HEK293 (cell line): ENCODE results near the gene AGAP1.
A peak's percentile ranks its signal among the peaks of the same experiment; 100 is the strongest.

ENCODE experiments used
- CTCF ChIA-PET: fragments of 350-600 bp; formaldehyde crosslinking; extraction: SDS; loops from one replicate; lab custom pipeline; 2021; ENCODE audit warnings: antibody characterized with exemption; lab: Yijun Ruan, JAX
- POLR2A ChIA-PET: fragments of 300-600 bp; formaldehyde crosslinking; extraction: SDS; loops from one replicate; lab custom pipeline; 2020; ENCODE audit warnings: antibody characterized with exemption, inconsistent platforms; lab: Yijun Ruan, JAX
- H3K27ac ChIP-seq: fragments of 200-500 bp; sonication (Bioruptor generic); 2 replicates; pipeline ENCODE4 v1.5.1; 2014; ENCODE audit warnings: low read depth, low read length, control low read depth, inconsistent platforms; ENCODE audit errors: extremely low read depth
- H3K36me3 ChIP-seq, 2 experiments: fragments of 200-500 bp in 1 of 2; sonication (Bioruptor generic) in 1 of 2; 1 replicate in 1 of 2; 2 replicates in 1 of 2; pipeline ENCODE4 v1.5.1; 2014 to 2017; ENCODE audit warnings: inconsistent platforms in 2 of 2, low read length in 2 of 2; ENCODE audit not compliant: control insufficient read depth in 2 of 2, insufficient read depth in 1 of 2
- H3K4me1 ChIP-seq: fragments of 200-500 bp; sonication (Bioruptor generic); 2 replicates; pipeline ENCODE4 v1.5.1; 2014; ENCODE audit warnings: mild to moderate bottlenecking, low read length, inconsistent platforms; ENCODE audit not compliant: control insufficient read depth, insufficient read depth
- H3K4me3 ChIP-seq: 2 replicates; pipeline ENCODE4 v1.5.1; 2011; ENCODE audit warnings: low read depth, mild to moderate bottlenecking, control low read depth, low read length, moderate library complexity
- H3K9me3 ChIP-seq: fragments of 200-500 bp; sonication (Bioruptor generic); 2 replicates; pipeline ENCODE4 v1.5.1; 2014; ENCODE audit warnings: low read depth, low read length, inconsistent platforms; ENCODE audit not compliant: control insufficient read depth, insufficient read depth
- BCL6B ChIP-seq: fragments of 450-650 bp; formaldehyde crosslinking; IDR thresholded peaks from 2 replicates; pipeline ENCODE4 v1.5.1; 2017; ENCODE audit warnings: missing biosample characterization, missing genetic modification characterization
- HIC1 ChIP-seq: fragments of 450-650 bp; formaldehyde crosslinking; IDR thresholded peaks from 2 replicates; pipeline ENCODE4 v1.5.1; 2016; ENCODE audit warnings: missing biosample characterization, missing genetic modification characterization
- PBX3 ChIP-seq: sonication (generic); formaldehyde crosslinking; IDR thresholded peaks from 2 replicates; pipeline ENCODE4 v1.8.1; 2022; ENCODE audit warnings: mild to moderate bottlenecking, moderate library complexity, missing genetic modification reagents
- RBAK ChIP-seq: fragments of 450-650 bp; formaldehyde crosslinking; IDR thresholded peaks from 2 replicates; pipeline ENCODE4 v1.5.1; 2016; ENCODE audit warnings: missing biosample characterization, missing genetic modification characterization
- ZFP3 ChIP-seq: fragments of 450-650 bp; formaldehyde crosslinking; IDR thresholded peaks from 2 replicates; pipeline ENCODE4 v1.5.1; 2016; ENCODE audit warnings: low read depth, missing biosample characterization, missing genetic modification characterization
- ZNF202 ChIP-seq: fragments of 450-650 bp; formaldehyde crosslinking; IDR thresholded peaks from 2 replicates; pipeline ENCODE4 v1.5.1; 2016; ENCODE audit warnings: missing biosample characterization, missing genetic modification characterization, borderline replicate concordance
- ZNF266 ChIP-seq: fragments of 450-650 bp; formaldehyde crosslinking; IDR thresholded peaks from 2 replicates; pipeline ENCODE4 v1.5.1; 2016; ENCODE audit warnings: missing biosample characterization, missing genetic modification characterization, low read depth
- ZNF350 ChIP-seq: fragments of 450-650 bp; formaldehyde crosslinking; IDR thresholded peaks from 2 replicates; pipeline ENCODE4 v1.5.0; 2017; ENCODE audit warnings: missing biosample characterization, mild to moderate bottlenecking, missing genetic modification characterization
- ZNF426 ChIP-seq: fragments of 450-650 bp; formaldehyde crosslinking; IDR thresholded peaks from 2 replicates; pipeline ENCODE4 v1.5.1; 2017; ENCODE audit warnings: missing biosample characterization, missing genetic modification characterization, mild to moderate bottlenecking, inconsistent platforms, moderate library complexity
- ZNF510 ChIP-seq: fragments of 450-650 bp; formaldehyde crosslinking; IDR thresholded peaks from 2 replicates; pipeline ENCODE4 v1.5.1; 2018; ENCODE audit warnings: mild to moderate bottlenecking, missing genetic modification characterization, missing biosample characterization; ENCODE audit not compliant: insufficient replicate concordance
- ZNF555 ChIP-seq: fragments of 450-650 bp; formaldehyde crosslinking; conservative IDR thresholded peaks from 2 replicates; pipeline ENCODE4 v1.5.1; 2017; ENCODE audit warnings: missing biosample characterization, mild to moderate bottlenecking, missing genetic modification characterization, inconsistent platforms
- ZNF580 ChIP-seq: fragments of 450-650 bp; formaldehyde crosslinking; IDR thresholded peaks from 2 replicates; pipeline ENCODE4 v1.5.1; 2016; ENCODE audit warnings: missing biosample characterization, missing genetic modification characterization
- ZNF610 ChIP-seq: fragments of 450-650 bp; formaldehyde crosslinking; IDR thresholded peaks from 2 replicates; pipeline ENCODE4 v1.5.1; 2016; ENCODE audit warnings: missing biosample characterization, missing genetic modification characterization, borderline replicate concordance
- ZNF621 ChIP-seq: fragments of 450-650 bp; formaldehyde crosslinking; IDR thresholded peaks from 2 replicates; pipeline ENCODE4 v1.5.1; 2017; ENCODE audit warnings: missing biosample characterization, missing genetic modification characterization
- ZNF639 ChIP-seq: fragments of 450-650 bp; formaldehyde crosslinking; IDR thresholded peaks from 2 replicates; pipeline ENCODE4 v1.5.1; 2016; ENCODE audit warnings: missing biosample characterization, missing genetic modification characterization
- ZXDB ChIP-seq: fragments of 450-650 bp; formaldehyde crosslinking; IDR thresholded peaks from 2 replicates; pipeline ENCODE4 v1.5.1; 2016; ENCODE audit warnings: missing biosample characterization, missing genetic modification characterization

The AGAP1 gene

GRCh38 chr2:235483313-235483712, 10.5 kb upstream of the AGAP1 start (continued):
- TF ChIP-seq ZNF510 (tag by site-specific recombination), result no peak
- no peak for TF ChIP-seq ZFP3 (tag by site-specific recombination)
- TF ChIP-seq, all 188 proteins: peak for 0

GRCh38 chr2:235485362-235485761, 8.5 kb upstream of the AGAP1 start:
- CTCF ChIA-PET, result no interaction called here
- POLR2A ChIA-PET, result no interaction called here
- no peak for TF ChIP-seq ZNF202 (tag by site-specific recombination)
- TF ChIP-seq PBX3, result no peak
- TF ChIP-seq HIC1, result no peak
- TF ChIP-seq ZNF639 (tag by site-specific recombination), result no peak
- no peak for TF ChIP-seq ZNF266 (tag by site-specific recombination)
- TF ChIP-seq ZXDB (tag by site-specific recombination), result no peak
- TF ChIP-seq ZNF580, result no peak

GRCh38 chr2:235486729-235487128, 7.1 kb upstream of the AGAP1 start:
- Histone ChIP-seq H3K4me3 (no peak overlapping the region), H3K9me3 (no peaks in the 10 kb centered on the region), H3K36me3 (no peaks in the 10 kb centered on the region), H3K4me1 (no peaks in the 10 kb centered on the region), H3K27ac (no peak overlapping the region)
- ChIA-PET POLR2A (no interaction called here), CTCF (interaction anchor here (0.6 to 1.2 kb wide), 2 partner anchors 11 to 45 kb away, joined by 3 to 6 read pairs; no protein-coding TSS in a partner anchor)
- TF ChIP-seq ZNF555 (tag by site-specific recombination) (no peak), ZXDB (tag by site-specific recombination) (no peak), ZNF610 (tag by site-specific recombination) (no peak), ZNF350 (tag by site-specific recombination) (no peak), ZNF426 (tag by site-specific recombination) (no peak), ZNF621 (tag by site-specific recombination) (no peak), RBAK (tag by site-specific recombination) (0 out of 2 replicates have a peak, but pooled peaks have one; percentile 42)

More at GRCh38 chr2:235485362-235485761, 8.5 kb upstream of the AGAP1 start:
- H3K36me3 ChIP-seq, result no peaks in the 10 kb centered on the region
- H3K4me3 ChIP-seq, result no peak overlapping the region
- no peaks in the 10 kb centered on the region for H3K4me1 ChIP-seq
- no peak overlapping the region for H3K27ac ChIP-seq
- H3K9me3 ChIP-seq, result no peaks in the 10 kb centered on the region

- H3K27ac ChIP-seq, result no peak overlapping the region
- H3K4me1 ChIP-seq, result no peaks in the 10 kb centered on the region; the same call in 1 of the 2 replicates
- H3K36me3 ChIP-seq, result no peaks in the 10 kb centered on the region
- H3K9me3 ChIP-seq, result no peaks in the 10 kb centered on the region
- TF ChIP-seq BCL6B (tag by site-specific recombination), result no peak
- CTCF ChIA-PET, result no interaction called here
- H3K4me3 ChIP-seq, result no peak overlapping the region
- POLR2A ChIA-PET, result no interaction called here
Observed at GRCh38 chr2:235489897-235490296, 3.9 kb upstream of the AGAP1 start.
